Sigmoid colon (tissue), 4 donors: ENCODE data around the gene BEX4.

Experiments
- CTCF ChIP-seq, 4 experiments: fragments of 450-650 bp in 3 of 4; fragments of 200-600 bp in 1 of 4; IDR thresholded peaks; one replicate each; pipeline ENCODE4 v1.5.1; 2016 to 2019; ENCODE audit warnings: antibody characterized with exemption in 4 of 4, mild to moderate bottlenecking in 3 of 4, moderate library complexity in 2 of 4
- EP300 ChIP-seq, 4 donors: sonication (generic); formaldehyde crosslinking; IDR thresholded peaks; one replicate each; pipeline ENCODE4 v1.6.1; 2017; ENCODE audit warnings: antibody characterized with exemption in 4 of 4
- POLR2A ChIP-seq, 2 donors: fragments of 450-650 bp; IDR thresholded peaks; one replicate each; pipeline ENCODE4 v1.6.1; 2016; ENCODE audit warnings: antibody characterized with exemption in 2 of 2, mild to moderate bottlenecking in 2 of 2, moderate library complexity in 2 of 2
- POLR2AphosphoS5 ChIP-seq, 4 donors: sonication (generic); formaldehyde crosslinking; IDR thresholded peaks; one replicate each; pipeline ENCODE4 v1.6.1; 2017; ENCODE audit warnings: antibody characterized with exemption in 4 of 4

- TF ChIP-seq POLR2AphosphoS5 (IDR thresholded peaks at IDR 0.05) (no peak), CTCF (IDR thresholded peaks at IDR 0.05) (no peak), POLR2A (IDR thresholded peaks at IDR 0.05) (no peak), EP300 (IDR thresholded peaks at IDR 0.05) (no peak)
Measured at GRCh38 chrX:103249805-103250204, 34.9 kb downstream of the BEX4 start.
